Neuronal stem cell (in vitro differentiated cells): ENCODE data around the gene CSN2. TPM values are rescaled to one million over a fixed set of nuclear protein-coding genes. Genes with fewer than 3 reads are reported as not detected.
A peak's percentile ranks its signal among the peaks of the same experiment; 100 is the strongest.

Source experiments
- DNase-seq: peaks from one replicate; pipeline ENCODE4 v3.0.0-alpha.2; 2013; ENCODE audit warnings: low spot score
- H2AFZ ChIP-seq: one replicate; pipeline ENCODE4 v1.6.1; 2013; ENCODE audit warnings: mild to moderate bottlenecking, low read length, inconsistent platforms
- H2AK5ac ChIP-seq: 2 replicates; pipeline ENCODE4 v1.6.1; 2013; ENCODE audit warnings: low read depth, mild to moderate bottlenecking, inconsistent platforms, low read length, moderate library complexity, mixed read lengths
- H2BK120ac ChIP-seq: 2 replicates; pipeline ENCODE4 v1.6.1; 2013; ENCODE audit warnings: low read depth, mild to moderate bottlenecking, inconsistent platforms, low read length, moderate library complexity, mixed read lengths
- H2BK12ac ChIP-seq: one replicate; pipeline ENCODE4 v1.6.1; 2013; ENCODE audit warnings: low read length, inconsistent platforms
- H2BK15ac ChIP-seq: 2 replicates; pipeline ENCODE4 v1.6.1; 2013; ENCODE audit warnings: mild to moderate bottlenecking, low read length, inconsistent platforms, mixed read lengths
- H2BK5ac ChIP-seq: one replicate; pipeline ENCODE4 v1.6.1; 2013; ENCODE audit warnings: inconsistent platforms, mild to moderate bottlenecking, low read length, moderate library complexity
- H3K14ac ChIP-seq: one replicate; pipeline ENCODE4 v1.6.1; 2013; ENCODE audit warnings: low read length, inconsistent platforms
- H3K18ac ChIP-seq: 2 replicates; pipeline ENCODE4 v1.6.1; 2013; ENCODE audit warnings: low read length, inconsistent platforms
- H3K23ac ChIP-seq: 2 replicates; pipeline ENCODE4 v1.6.1; 2013; ENCODE audit warnings: low read depth, mild to moderate bottlenecking, mixed read lengths, low read length, inconsistent platforms; ENCODE audit not compliant: poor library complexity
- H3K27ac ChIP-seq: replicated peaks from 3 replicates; pipeline ENCODE4 v1.5.1; 2013; ENCODE audit warnings: low read length, inconsistent platforms
- H3K27me3 ChIP-seq, 3 experiments: 2 replicates each; pipeline ENCODE4 v1.6.1; 2013; ENCODE audit warnings: low read length in 3 of 3, mild to moderate bottlenecking in 2 of 3, inconsistent platforms in 1 of 3, low read depth in 1 of 3, mixed read lengths in 1 of 3, moderate library complexity in 1 of 3; ENCODE audit not compliant: control insufficient read depth in 3 of 3, insufficient read depth in 3 of 3
- H3K36me3 ChIP-seq, 2 donors: replicated peaks in 1 of 2; 2 replicates each; pipeline ENCODE4 v1.6.1; 2013; ENCODE audit warnings: low read length in 2 of 2; ENCODE audit not compliant: control insufficient read depth in 2 of 2, insufficient read depth in 2 of 2
- H3K4ac ChIP-seq: 2 replicates; pipeline ENCODE4 v1.6.1; 2013; ENCODE audit warnings: inconsistent platforms, mild to moderate bottlenecking, low read length, moderate library complexity
- H3K4me1 ChIP-seq, 2 donors: 1 replicate in 1 of 2; 2 replicates in 1 of 2; pipeline ENCODE4 v1.6.1; 2013; ENCODE audit warnings: low read length in 2 of 2, low read depth in 1 of 2; ENCODE audit not compliant: control insufficient read depth in 2 of 2, insufficient read depth in 1 of 2
- H3K4me2 ChIP-seq: one replicate; pipeline ENCODE4 v1.6.1; 2013; ENCODE audit warnings: mild to moderate bottlenecking, low read length, inconsistent platforms; ENCODE audit not compliant: insufficient read depth, poor library complexity, severe bottlenecking
- H3K4me3 ChIP-seq, 2 donors: 2 replicates each; pipeline ENCODE4 v1.5.1; 2013; ENCODE audit warnings: low read length in 2 of 2, mild to moderate bottlenecking in 2 of 2, inconsistent platforms in 1 of 2, moderate library complexity in 1 of 2
- H3K79me1 ChIP-seq: one replicate; pipeline ENCODE4 v1.6.1; 2013; ENCODE audit warnings: low read depth, mild to moderate bottlenecking, inconsistent platforms, low read length, moderate library complexity
- H3K9ac ChIP-seq: one replicate; pipeline ENCODE4 v1.6.1; 2013; ENCODE audit warnings: mild to moderate bottlenecking, low read depth, low read length, inconsistent platforms; ENCODE audit not compliant: poor library complexity
- H3K9me3 ChIP-seq, 2 donors: replicated peaks in 1 of 2; 2 replicates each; pipeline versions ENCODE3 to v1.6.1; 2013; ENCODE audit warnings: low read length in 2 of 2, mild to moderate bottlenecking in 2 of 2, inconsistent platforms in 1 of 2, low read depth in 1 of 2, mixed read lengths in 1 of 2, moderate library complexity in 1 of 2; ENCODE audit not compliant: control insufficient read depth in 2 of 2, insufficient read depth in 1 of 2
- H4K8ac ChIP-seq: one replicate; pipeline ENCODE4 v1.6.1; 2013; ENCODE audit warnings: low read depth, mild to moderate bottlenecking, inconsistent platforms, low read length, moderate library complexity
- H4K91ac ChIP-seq: one replicate; pipeline ENCODE4 v1.6.1; 2013; ENCODE audit warnings: low read length, low read depth, mild to moderate bottlenecking, inconsistent platforms; ENCODE audit not compliant: poor library complexity
- WGBS, 2 donors: extraction: QIAGEN DNeasy Blood & Tissue Kit; methylation state at CpG; one replicate each; pipeline ENCODE4 v1.1.7; 2013; ENCODE audit warnings: missing lambda C conversion rate in 2 of 2, mixed read lengths in 1 of 2; ENCODE audit not compliant: insufficient read length in 2 of 2, insufficient replicate concordance in 1 of 2; ENCODE audit errors: extremely low coverage in 2 of 2; 5-methylcytosine and 5-hydroxymethylcytosine counted together
- polyA plus RNA-seq, 2 experiments: library from polyadenylated mRNA; stranded (reverse); fragments of 200-250 nt; gene quantifications; one replicate each; pipeline ENCODE4 v1.2.3, GENCODE V29; 2013

CSN2 gene, protein sequence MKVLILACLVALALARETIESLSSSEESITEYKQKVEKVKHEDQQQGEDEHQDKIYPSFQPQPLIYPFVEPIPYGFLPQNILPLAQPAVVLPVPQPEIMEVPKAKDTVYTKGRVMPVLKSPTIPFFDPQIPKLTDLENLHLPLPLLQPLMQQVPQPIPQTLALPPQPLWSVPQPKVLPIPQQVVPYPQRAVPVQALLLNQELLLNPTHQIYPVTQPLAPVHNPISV
- polyA plus RNA-seq (2013, experiment 1 of 2), result not detected
- not detected for polyA plus RNA-seq (2013, experiment 2 of 2)

GRCh38 chr4:69965628-69966027 is at the start of gene CSN2:
TSS of gene CSN2 (minus strand) at chr4:69965728. CDS start at chr4:69960995, 4,733 bp downstream.
- no peak within 1 kb of the TSS for H3K9ac ChIP-seq
- no peak within 1 kb of the TSS for H2BK5ac ChIP-seq
- H3K4me2 ChIP-seq, result no peak within 1 kb of the TSS
- H2AK5ac ChIP-seq, result no peak within 1 kb of the TSS
- H3K4me3 ChIP-seq, result no peak within 1 kb of the TSS
- no peaks in the 10 kb centered on the region for H3K27me3 ChIP-seq
- no peak within 1 kb of the TSS for H4K91ac ChIP-seq
- no peak within 1 kb of the TSS for H2AFZ ChIP-seq
- H3K18ac ChIP-seq, result no peak within 1 kb of the TSS
- H2BK15ac ChIP-seq, result no peak within 1 kb of the TSS
- no peak within 1 kb of the TSS for H3K14ac ChIP-seq
- no peaks in the 10 kb centered on the region for H3K4me1 ChIP-seq
- H3K27ac ChIP-seq, result no peak within 1 kb of the TSS
- H3K9me3 ChIP-seq, result no peaks in the 10 kb centered on the region
- H3K36me3 ChIP-seq, result no peaks in the 10 kb centered on the region
- no peak for DNase-seq
- no peak within 1 kb of the TSS for H3K23ac ChIP-seq
- H3K79me1 ChIP-seq, result no peaks in the 10 kb centered on the region
- H4K8ac ChIP-seq, result no peak within 1 kb of the TSS
- no peak within 1 kb of the TSS for H2BK120ac ChIP-seq
- WGBS, 2 donors, result no CpG with 5 or more reads among the region's 2 CpGs
- no peak within 1 kb of the TSS for H3K4ac ChIP-seq
- no peak within 1 kb of the TSS for H2BK12ac ChIP-seq

DNA sequence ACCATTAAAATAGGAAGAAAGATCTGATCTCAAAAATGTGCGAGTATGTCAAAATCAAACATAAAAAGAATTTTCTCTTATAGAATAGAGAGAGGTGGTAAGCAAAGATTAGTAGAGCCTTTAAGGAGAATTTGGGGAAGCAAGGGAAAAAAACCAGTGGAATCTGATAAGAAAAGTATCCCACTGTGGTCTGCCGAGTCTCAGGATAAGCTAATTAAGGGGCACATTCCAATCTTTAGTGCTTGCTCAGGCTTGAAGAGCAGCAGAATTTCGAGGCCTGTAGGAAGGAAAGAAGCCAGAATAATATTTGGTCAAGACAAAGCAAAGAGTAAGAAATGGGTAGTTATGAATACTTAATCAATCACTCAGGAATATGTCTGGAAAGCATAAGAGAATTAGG is 43.2 kb upstream of the CSN2 start:
- Histone ChIP-seq H2AFZ (no peak overlapping the region), H3K79me1 (no peaks in the 10 kb centered on the region), H3K4me1 (no peaks in the 10 kb centered on the region), H3K18ac (no peak overlapping the region), H3K4me3 (no peak overlapping the region), H3K27me3 (no peaks in the 10 kb centered on the region), H3K9me3 (no peaks in the 10 kb centered on the region), H2BK15ac (no peak overlapping the region), H3K9ac (no peak overlapping the region), H2AK5ac (no peak overlapping the region), H2BK120ac (no peak overlapping the region), H3K23ac (no peak overlapping the region), H3K14ac (no peak overlapping the region), H3K4me2 (no peak overlapping the region), H3K4ac (no peak overlapping the region), H3K27ac (no peak overlapping the region), H4K91ac (no peak overlapping the region), H4K8ac (no peak overlapping the region), H2BK5ac (no peak overlapping the region), H2BK12ac (no peak overlapping the region), H3K36me3 (no peaks in the 10 kb centered on the region)
- WGBS, 2 donors, result no CpG with 5 or more reads among the region's 3 CpGs
- peak; percentile 46 for DNase-seq

- no peak overlapping the region for H2AK5ac ChIP-seq
- H2BK12ac ChIP-seq, result no peak overlapping the region
- H4K91ac ChIP-seq, result no peak overlapping the region
- H3K9ac ChIP-seq, result no peak overlapping the region
- no peaks in the 10 kb centered on the region for H3K4me1 ChIP-seq
- H2BK15ac ChIP-seq, result no peak overlapping the region
- H3K14ac ChIP-seq, result no peak overlapping the region
- H3K4ac ChIP-seq, result no peak overlapping the region
- no peak for DNase-seq
- H3K27ac ChIP-seq, result no peak overlapping the region
- no peak overlapping the region for H2BK120ac ChIP-seq
- H2BK5ac ChIP-seq, result no peak overlapping the region
- H3K23ac ChIP-seq, result no peak overlapping the region
- H4K8ac ChIP-seq, result no peak overlapping the region
- H3K9me3 ChIP-seq, result no peaks in the 10 kb centered on the region
- no peaks in the 10 kb centered on the region for H3K27me3 ChIP-seq
- no peak overlapping the region for H3K4me2 ChIP-seq
- H3K79me1 ChIP-seq, result no peaks in the 10 kb centered on the region
- H3K36me3 ChIP-seq, result no peaks in the 10 kb centered on the region
- H3K4me3 ChIP-seq, result no peak overlapping the region
- H3K18ac ChIP-seq, result no peak overlapping the region
- no peak overlapping the region for H2AFZ ChIP-seq
Measured at GRCh38 chr4:70002507-70002906, 37.0 kb upstream of the CSN2 start.

DNA sequence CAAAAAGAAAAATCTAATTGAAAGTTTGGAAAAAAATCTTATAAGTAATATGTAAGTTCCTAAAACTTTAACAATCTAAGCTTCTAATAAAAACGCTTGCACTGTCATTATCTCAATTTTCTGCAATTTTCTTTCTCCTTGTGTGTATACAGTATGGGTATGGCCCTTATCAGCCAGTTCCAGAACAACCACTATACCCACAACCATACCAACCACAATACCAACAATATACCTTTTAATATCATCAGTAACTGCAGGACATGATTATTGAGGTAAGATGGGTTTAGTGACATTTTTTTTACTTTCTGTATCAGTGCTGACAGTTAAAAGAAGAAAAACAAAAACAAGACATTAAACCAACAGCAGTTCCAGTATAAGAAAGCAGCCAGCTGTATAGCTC is 35.2 kb upstream of the CSN2 start:
- Histone ChIP-seq H3K79me1 (no peaks in the 10 kb centered on the region), H2AFZ (no peak overlapping the region), H3K36me3 (no peaks in the 10 kb centered on the region), H3K14ac (no peak overlapping the region), H2AK5ac (no peak overlapping the region), H3K4me3 (no peak overlapping the region), H3K4me2 (no peak overlapping the region), H3K4ac (no peak overlapping the region), H2BK15ac (no peak overlapping the region), H2BK12ac (no peak overlapping the region), H3K18ac (no peak overlapping the region), H3K4me1 (no peaks in the 10 kb centered on the region), H2BK120ac (no peak overlapping the region), H2BK5ac (no peak overlapping the region), H4K91ac (no peak overlapping the region), H3K9me3 (no peaks in the 10 kb centered on the region), H3K27me3 (no peaks in the 10 kb centered on the region), H4K8ac (no peak overlapping the region), H3K27ac (no peak overlapping the region), H3K23ac (no peak overlapping the region), H3K9ac (no peak overlapping the region)
- no CpG with 5 or more reads among the region's 1 CpG for WGBS, 2 donors
- no peak for DNase-seq
